Activated naive CD4-positive, alpha-beta T cell treated with anti-CD3 and anti-CD28 coated beads, Interleukin-2, amount 50 U/mL, for 16 hours (primary cell): Measurements from ENCODE around the gene DDOST.
A peak's percentile ranks its signal among the peaks of the same experiment; 100 is the strongest.

Source experiments
- DNase-seq: peaks from one replicate; pipeline ENCODE4 v3.0.0-alpha.2; 2020

The DDOST gene

DNA sequence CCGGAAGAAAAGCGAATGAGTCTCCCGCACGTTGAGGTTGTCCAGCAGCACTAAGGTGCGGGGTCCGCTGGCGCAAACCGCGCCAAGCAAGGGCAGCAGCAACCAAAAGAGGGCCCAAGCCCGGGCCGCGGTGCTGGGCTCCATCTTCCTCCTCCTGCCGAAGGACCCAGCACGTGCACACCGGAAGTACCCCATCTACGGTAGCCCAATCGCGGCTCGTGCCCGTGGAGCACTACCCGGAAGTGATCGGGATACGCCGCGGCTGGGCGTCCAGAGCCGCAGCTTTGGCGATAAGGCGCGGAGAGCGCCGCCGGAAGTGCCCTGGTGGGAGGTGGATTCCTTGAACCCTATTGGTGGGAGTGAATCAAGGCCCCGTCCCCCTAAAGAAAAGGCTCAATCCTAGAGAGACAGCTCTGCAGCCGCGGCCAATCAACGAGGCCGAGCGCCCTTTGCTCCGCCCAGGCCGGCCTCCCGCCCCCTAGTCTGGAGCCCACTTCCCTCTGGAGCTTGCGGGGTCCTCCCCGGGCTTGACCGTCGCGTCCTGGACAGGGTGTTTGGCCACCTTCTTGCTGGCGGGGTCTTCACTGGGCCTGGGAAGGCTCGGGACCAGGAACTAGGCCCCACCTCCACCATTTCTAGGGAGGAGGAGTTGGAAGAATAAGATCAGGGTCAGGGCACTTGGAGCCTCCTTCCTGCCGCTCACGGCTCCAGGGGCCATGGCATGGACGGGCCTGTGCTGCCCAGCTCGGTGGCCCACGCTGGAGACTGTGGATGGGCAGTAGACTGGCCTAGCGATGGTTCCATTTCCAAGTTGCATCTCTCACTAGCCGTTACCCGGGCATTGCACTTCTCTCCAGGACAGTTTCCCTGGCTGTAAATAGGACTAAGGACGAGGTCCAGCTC lies at the start of gene DDOST:
Gene DDOST (minus strand): TSS at position 163 of the 903 bp plus-strand sequence. CDS start 19 bp downstream, at position 144.
- DNase-seq: peak; percentile 97

DNA sequence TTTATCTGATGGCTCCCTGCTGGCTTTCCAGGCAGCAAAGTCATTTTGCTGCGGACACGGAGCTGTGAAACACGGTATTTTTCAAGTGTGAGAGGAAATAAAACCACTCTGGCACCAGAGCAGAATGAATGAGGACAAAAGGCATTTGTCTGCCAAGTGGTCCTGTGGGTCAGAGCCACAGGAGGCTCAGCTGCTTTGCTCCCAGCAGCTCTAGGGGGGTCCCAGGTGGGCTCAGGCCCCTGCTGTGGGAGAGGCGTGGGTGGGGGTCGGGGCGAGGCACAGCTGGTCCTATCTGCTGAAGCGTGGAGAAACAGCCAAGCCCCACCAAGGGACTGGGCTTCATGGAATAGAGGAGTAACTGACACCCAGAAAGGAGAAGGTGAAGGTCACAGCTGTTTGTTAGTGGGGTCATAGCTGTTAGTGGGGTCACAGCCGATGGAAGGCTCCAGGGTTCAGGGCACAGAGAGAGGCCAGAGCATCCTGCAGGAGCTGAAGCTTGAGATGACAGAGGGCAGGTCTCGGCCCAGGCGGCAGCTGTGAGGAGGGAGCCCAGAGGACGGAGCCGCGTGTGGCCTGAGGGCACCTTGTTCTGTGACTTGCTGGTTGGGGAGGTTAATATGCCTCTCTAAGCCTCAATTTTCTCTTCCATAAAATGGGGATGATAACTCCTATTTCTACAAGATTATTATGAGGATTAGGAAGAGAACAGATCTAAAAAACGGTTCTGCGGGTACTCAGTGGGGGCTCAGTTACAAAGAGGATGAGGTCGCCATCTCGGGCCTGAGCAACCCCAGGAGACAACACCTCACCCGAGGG lies 49.5 kb upstream of the DDOST start:
- no peak for DNase-seq

DNA sequence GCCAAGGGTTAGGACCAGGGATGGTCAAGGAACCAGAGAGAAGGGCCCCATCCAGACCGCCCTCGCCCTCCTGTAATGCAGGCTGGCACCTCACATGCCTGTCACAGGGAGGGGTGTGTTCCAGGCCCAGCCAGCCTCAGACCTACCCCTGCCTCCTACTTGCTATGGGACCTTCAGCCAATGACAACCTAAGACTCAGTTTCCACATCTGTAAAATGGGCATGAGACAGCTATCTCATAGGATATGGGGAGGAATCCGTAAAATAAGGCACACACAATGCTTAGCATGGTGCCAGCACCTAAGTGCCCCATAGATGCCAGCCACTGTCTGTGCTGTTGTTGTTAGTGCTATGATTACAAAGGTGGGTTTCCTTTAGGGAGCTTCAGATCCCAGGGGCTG lies 48.7 kb upstream of the DDOST start:
- no peak for DNase-seq

DNA sequence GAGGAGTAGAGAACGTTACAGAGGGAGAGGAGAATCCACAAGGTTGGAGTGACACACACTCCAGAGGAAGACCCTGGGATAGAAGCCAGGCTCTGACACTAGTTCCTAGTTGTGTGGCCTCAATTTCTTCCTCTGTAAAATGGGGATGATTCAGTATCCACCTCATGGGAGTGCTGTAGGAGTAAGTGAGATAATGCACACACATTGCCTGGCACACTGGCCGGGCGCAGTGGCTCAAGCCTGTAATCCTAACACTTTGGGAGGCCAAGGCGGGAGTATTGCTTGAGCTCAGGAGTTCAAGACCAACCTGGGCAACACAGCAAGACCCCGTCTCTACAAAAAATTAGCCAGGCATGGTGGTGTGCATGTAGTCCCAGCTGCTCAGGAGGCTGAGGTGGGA lies 47.7 kb upstream of the DDOST start:
- DNase-seq: no peak

DNA sequence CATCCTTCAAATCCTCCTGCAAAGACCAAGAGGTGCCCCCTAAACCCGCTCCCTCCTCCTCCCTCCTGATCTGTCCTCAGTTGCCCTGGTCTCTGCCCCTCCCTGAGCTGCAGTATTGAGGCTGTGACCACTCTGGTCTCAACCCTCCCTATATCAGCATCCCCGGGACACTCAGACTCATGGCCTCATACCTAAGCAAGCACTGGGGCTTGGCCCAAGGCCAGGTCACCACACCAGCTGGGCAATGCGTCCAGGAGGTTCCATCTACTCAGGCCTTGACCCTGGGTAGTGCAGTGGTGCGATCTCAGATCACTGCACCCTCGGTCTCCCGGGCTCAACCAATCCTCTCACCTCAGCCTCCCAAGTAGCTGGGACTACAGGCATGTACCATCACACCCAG lies 46.9 kb upstream of the DDOST start:
- DNase-seq: no peak

GRCh38 chr1:20706841-20707240 lies 45.7 kb upstream of the DDOST start:
- no peak for DNase-seq

GRCh38 chr1:20705203-20705755 lies 44.1 kb upstream of the DDOST start:
- DNase-seq: no peak

DNA sequence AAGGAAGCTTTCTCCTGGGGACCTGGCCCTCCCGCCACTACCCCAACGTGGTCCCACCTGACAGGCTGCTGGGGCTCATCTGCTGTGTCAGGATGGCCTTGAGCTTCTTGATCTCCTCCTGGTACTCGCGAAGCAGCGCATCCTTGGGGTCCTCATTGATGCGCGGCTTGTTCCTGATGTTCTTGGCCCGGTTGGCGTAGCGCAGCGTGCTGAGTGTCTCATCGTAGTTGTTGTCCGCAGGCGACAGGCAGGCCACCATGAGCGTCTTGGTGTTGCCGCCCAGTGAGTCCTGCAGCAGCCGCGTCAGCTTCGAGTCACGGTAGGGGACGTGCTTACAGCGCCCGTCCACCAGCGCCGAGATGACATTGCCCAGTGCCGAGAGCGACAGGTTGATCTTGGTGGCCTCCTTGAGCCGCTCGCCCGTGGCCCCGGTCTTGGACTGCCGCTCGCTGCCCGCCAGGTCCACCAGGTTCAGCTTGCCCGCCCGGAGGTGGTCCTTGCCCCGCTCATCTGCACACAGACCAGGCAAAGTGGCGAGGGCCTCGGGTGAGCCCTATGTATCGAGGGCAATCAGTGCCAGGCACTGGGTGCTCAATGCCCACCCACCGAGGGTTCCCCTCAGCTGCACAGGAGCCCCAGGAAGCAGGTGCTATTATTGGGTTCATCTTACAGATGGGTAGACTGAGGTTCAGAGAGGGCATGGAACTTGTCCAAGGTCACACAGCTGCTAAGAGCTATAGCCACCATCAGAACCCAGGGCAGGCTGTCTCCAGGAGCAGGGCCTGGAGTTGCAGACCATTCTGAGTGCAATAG lies 43.4 kb upstream of the DDOST start:
- no peak for DNase-seq

DNA sequence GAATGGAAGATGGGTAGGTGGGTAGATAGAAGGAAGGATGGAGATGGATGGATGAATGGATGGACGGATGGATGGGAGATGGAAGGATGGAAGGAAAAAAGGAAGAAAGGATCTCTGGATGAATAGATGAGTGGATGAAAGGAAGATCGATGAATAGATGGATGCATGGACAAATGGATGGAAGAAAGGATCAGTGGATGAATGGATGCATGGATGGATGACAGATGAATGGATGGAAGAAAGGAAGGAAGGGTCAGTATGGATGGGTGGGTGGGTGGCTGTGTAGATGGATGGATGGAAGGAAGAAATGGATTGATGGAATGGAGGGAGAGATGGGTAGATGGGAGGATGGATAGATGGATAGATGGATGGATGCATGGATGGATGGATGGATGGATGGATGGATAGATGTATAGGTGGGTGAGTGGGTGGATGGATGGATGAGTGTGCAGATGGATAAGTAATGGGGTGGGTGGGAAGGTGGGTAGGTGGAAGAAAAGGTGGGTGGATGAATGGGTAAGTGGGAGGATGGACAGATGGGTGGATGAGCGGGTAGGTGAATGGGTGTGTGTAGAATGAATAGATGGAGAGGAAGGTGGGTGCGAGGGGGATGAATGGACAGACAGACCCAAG lies 42.1 kb upstream of the DDOST start:
- DNase-seq: no peak

- no peak for DNase-seq
These were observed 41.2 kb upstream of the DDOST start for GRCh38 chr1:20702416-20702815.

DNA sequence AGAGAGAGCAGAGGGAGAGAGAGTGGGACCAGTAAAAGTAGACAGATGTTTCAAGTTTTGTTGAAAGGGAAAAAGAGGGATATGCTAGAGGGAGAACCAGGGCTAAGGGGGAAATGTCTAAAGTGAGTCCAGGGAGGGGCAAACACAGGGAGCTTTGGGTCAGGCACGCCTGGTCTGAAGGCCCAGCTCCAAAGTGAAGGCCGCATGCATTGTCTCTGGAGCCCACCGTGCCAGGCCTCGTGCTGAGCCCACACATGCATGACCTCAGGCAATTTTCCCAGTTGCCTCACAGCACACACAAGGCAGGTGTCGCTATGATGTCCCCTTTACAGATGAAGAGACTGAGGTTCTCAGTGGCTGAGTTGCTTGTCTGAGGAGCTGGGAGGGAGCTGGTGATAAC lies 40.7 kb upstream of the DDOST start:
- no peak for DNase-seq

GRCh38 chr1:20701446-20701845 lies 40.3 kb upstream of the DDOST start:
- no peak for DNase-seq

DNA sequence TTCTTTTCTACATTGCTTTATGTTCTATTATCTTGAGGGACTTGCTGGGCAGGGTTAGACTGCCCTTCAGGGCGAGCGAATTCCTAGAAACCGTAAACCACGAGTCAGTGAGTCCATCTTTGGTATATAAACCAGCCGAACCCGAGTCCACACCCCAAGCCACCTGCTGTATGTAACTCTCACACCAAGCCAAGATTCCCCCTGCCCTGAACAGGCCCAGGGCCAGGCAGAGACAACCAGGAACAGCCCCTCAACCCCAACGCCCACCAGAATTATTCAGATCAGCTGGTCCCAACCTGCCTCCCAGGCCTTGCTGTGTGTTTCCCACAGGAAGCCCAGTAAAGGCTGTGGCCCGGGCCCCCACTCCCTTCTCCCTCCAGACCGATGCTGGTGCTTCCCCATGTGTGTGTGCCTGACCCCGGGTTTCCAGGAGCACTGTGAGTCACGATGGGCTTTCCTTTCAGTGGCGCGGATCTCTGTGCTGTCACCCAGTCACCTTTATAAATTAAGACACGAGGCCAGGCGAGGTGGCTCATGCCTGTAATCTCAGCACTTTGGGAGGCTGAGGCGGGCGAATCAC lies 39.6 kb upstream of the DDOST start:
- no peak for DNase-seq

GRCh38 chr1:20699558-20699957 lies 38.4 kb upstream of the DDOST start:
- DNase-seq: no peak

GRCh38 chr1:20698195-20698910 lies 37.2 kb upstream of the DDOST start:
- DNase-seq: no peak

DNA sequence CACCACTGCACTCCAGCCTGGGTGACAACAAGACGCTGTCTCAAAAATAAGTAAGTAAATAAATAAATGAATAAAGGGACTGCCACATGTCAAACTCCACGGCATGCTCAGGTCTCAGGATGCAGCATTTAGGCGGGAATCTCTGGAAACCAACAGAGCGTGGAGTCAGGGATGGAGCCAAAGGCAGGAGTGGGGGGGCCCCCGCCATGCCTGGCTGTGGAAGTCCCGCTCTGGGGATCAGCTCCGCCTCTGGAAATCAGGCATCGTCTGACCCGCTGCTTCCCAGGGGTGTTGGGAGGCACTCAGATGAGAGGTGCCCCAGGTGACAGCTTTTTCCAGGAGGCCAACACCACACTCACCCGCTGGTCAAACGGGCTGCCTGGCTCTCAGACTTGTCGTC lies 36.4 kb upstream of the DDOST start:
- DNase-seq: no peak

- DNase-seq: peak; percentile 79
These were observed 35.5 kb upstream of the DDOST start for GRCh38 chr1:20696397-20697333.

- DNase-seq: no peak
These were observed 34.3 kb upstream of the DDOST start for GRCh38 chr1:20695515-20695914.

DNA sequence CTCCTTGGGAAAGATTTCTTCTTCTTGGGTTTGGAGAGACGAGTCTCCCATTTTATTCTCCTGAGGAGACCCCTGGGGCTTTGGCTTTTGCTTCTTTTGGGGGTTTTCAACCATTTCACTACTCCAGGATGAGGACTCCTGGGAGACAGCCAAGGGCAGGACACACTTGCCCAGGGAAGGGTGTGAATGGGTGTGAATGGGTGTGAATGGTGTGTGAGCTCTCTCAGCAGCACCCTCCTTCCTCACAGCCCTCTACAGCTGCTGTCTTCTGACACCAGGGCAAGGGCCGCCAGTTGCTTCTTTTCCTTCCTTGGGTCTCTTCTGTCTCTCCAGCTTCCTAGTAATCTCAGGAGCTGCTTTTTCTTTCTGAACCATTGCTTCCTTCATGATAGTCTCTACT lies 32.5 kb upstream of the DDOST start:
- no peak for DNase-seq

- no peak for DNase-seq
These were observed 30.7 kb upstream of the DDOST start for GRCh38 chr1:20691872-20692271.
